WTC11 (cell line): ENCODE data around the gene TIGD3. TPM values are rescaled to one million over a fixed set of nuclear protein-coding genes. Genes with fewer than 3 reads are reported as not detected.
A peak's percentile ranks its signal among the peaks of the same experiment; 100 is the strongest.

ENCODE experiments used
- ARID4B ChIP-seq: sonication (generic); formaldehyde crosslinking; IDR thresholded peaks from 2 replicates; pipeline ENCODE4 v1.8.0; 2023; ENCODE audit warnings: missing genetic modification reagents, mild to moderate bottlenecking, borderline replicate concordance
- CREB1 ChIP-seq: sonication (generic); formaldehyde crosslinking; IDR thresholded peaks from 2 replicates; pipeline ENCODE4 v1.8.0; 2023; ENCODE audit warnings: mild to moderate bottlenecking, missing genetic modification reagents
- EMX1 ChIP-seq: fragments of 250-450 bp; sonication (Bioruptor Pico); IDR thresholded peaks from 2 replicates; pipeline ENCODE4 v1.8.0; 2021; ENCODE audit warnings: mild to moderate bottlenecking
- ETV6 ChIP-seq: sonication (generic); formaldehyde crosslinking; IDR thresholded peaks from 2 replicates; pipeline ENCODE4 v1.8.1; 2022; ENCODE audit warnings: mild to moderate bottlenecking, missing genetic modification reagents
- FOXJ3 ChIP-seq: sonication (generic); formaldehyde crosslinking; IDR thresholded peaks from 2 replicates; pipeline ENCODE4 v1.9.0; 2021; ENCODE audit warnings: missing genetic modification reagents, mild to moderate bottlenecking, borderline replicate concordance
- GABPB1 ChIP-seq: sonication (generic); formaldehyde crosslinking; IDR thresholded peaks from 2 replicates; pipeline ENCODE4 v1.8.1; 2023; ENCODE audit warnings: mild to moderate bottlenecking, missing genetic modification reagents
- HMGXB4 ChIP-seq: sonication (generic); formaldehyde crosslinking; IDR thresholded peaks from 2 replicates; pipeline ENCODE4 v1.8.1; 2023; ENCODE audit warnings: mild to moderate bottlenecking, moderate library complexity, missing genetic modification reagents
- MXD4 ChIP-seq: fragments of 250-450 bp; sonication (Bioruptor Pico); IDR thresholded peaks from 2 replicates; pipeline ENCODE4 v1.8.0; 2021; ENCODE audit warnings: mild to moderate bottlenecking, moderate library complexity, borderline replicate concordance
- NR3C1 ChIP-seq: sonication (generic); formaldehyde crosslinking; conservative IDR thresholded peaks from 2 replicates; pipeline ENCODE4 v1.8.1; 2023; ENCODE audit warnings: low read depth, mild to moderate bottlenecking, missing genetic modification reagents
- PRDM15 ChIP-seq: sonication (generic); formaldehyde crosslinking; IDR thresholded peaks from 2 replicates; pipeline ENCODE4 v1.8.0; 2022; ENCODE audit warnings: missing genetic modification reagents
- PRRX2 ChIP-seq: fragments of 250-450 bp; sonication (Bioruptor Pico); IDR thresholded peaks from 2 replicates; pipeline ENCODE4 v1.8.0; 2021; ENCODE audit warnings: mild to moderate bottlenecking
- RELA ChIP-seq: sonication (generic); formaldehyde crosslinking; IDR thresholded peaks from 2 replicates; pipeline ENCODE4 v1.8.1; 2022; ENCODE audit warnings: missing genetic modification reagents, mild to moderate bottlenecking, borderline replicate concordance
- TCF7 ChIP-seq: sonication (generic); formaldehyde crosslinking; IDR thresholded peaks from 2 replicates; pipeline ENCODE4 v1.8.0; 2022; ENCODE audit warnings: mild to moderate bottlenecking, low read depth, missing genetic modification reagents, moderate library complexity
- TEAD1 ChIP-seq: sonication (generic); formaldehyde crosslinking; IDR thresholded peaks from 2 replicates; pipeline ENCODE4 v1.8.0; 2022; ENCODE audit warnings: mild to moderate bottlenecking, missing genetic modification reagents
- ZBTB21 ChIP-seq: sonication (generic); formaldehyde crosslinking; IDR thresholded peaks from 2 replicates; pipeline ENCODE4 v1.8.1; 2023; ENCODE audit warnings: mild to moderate bottlenecking, missing genetic modification reagents, borderline replicate concordance
- ZNF138 ChIP-seq: sonication (generic); formaldehyde crosslinking; conservative IDR thresholded peaks from 2 replicates; pipeline ENCODE4 v1.8.1; 2022; ENCODE audit warnings: mild to moderate bottlenecking, moderate library complexity, missing genetic modification reagents
- ZNF281 ChIP-seq: sonication (generic); formaldehyde crosslinking; IDR thresholded peaks from 2 replicates; pipeline ENCODE4 v1.8.0; 2023; ENCODE audit warnings: mild to moderate bottlenecking, missing genetic modification reagents
- ZNF416 ChIP-seq: fragments of 250-450 bp; sonication (Bioruptor Pico); IDR thresholded peaks from 2 replicates; pipeline ENCODE4 v1.9.0; 2021; ENCODE audit warnings: mild to moderate bottlenecking, inconsistent platforms
- total RNA-seq: library from RNA; stranded (reverse); gene quantifications from 3 replicates; pipeline ENCODE4 v1.2.3, GENCODE V29; 2021
- TF ChIP-seq, protein P1 (sequence below): fragments of 200-600 bp; IDR thresholded peaks from 2 replicates; pipeline ENCODE4 v1.8.0; 2022; ENCODE audit warnings: antibody characterized with exemption

The TIGD3 gene
- total RNA-seq, 1 experiment from 2014 or later = 1.9 TPM

DNA sequence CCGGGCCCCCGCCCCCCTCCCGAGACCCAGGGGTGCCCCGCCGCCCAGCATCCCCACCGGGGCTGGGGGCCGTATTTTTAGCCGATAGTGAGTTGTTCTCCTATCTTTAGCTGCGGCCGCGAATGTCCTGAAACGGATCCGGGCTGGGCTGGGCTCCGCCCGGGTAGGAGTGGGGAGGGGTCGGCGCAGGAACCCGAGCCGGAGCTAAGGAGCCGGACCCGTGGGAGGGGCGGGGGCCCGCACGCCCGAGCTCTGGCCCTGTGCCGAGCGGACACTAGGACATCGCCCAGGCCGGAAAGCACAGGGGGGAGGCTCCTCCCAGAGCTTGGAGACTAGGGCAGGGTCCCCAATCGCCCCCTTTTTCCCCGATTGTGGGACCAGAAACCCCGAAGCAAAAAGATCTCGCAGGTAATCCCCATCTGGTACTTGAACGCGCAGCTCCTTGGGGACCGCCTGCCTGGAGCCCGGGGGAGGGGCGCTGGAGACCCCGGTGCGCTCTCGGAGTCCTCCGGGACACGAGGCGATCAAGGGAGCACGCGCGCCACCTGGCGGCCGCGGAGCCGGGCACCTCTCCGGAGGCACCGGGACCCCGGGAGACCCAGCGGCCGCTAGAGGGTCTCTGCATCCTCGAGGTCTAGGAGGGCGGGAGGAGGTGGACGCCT, 39.2 kb upstream of the TIGD3 start (continued):
- TF ChIP-seq ARID4B (CRISPR knock-in tag) (0 out of 2 replicates have a peak, but pooled peaks have one; percentile 36), HMGXB4 (CRISPR knock-in tag) (peak; percentile 83), PRDM15 (CRISPR knock-in tag) (peak; percentile 46; the same call in 1 of the 2 replicates), ZNF281 (CRISPR knock-in tag) (0 out of 2 replicates have a peak, but pooled peaks have one; percentile 28), ZBTB21 (CRISPR knock-in tag) (no peak), ZNF416 (CRISPR knock-in tag) (no peak), FOXJ3 (CRISPR knock-in tag) (no peak), MXD4 (CRISPR knock-in tag) (no peak), ETV6 (CRISPR knock-in tag) (0 out of 2 replicates have a peak, but pooled peaks have one; percentile 30), TEAD1 (CRISPR knock-in tag) (no peak), RELA (no peak), PRRX2 (CRISPR knock-in tag) (no peak), GABPB1 (CRISPR knock-in tag) (peak; percentile 38; the same call in 1 of the 2 replicates), NR3C1 (CRISPR knock-in tag) (0 out of 2 replicates have a peak, but pooled peaks have one; percentile 60), ZNF138 (CRISPR knock-in tag) (no peak), EMX1 (CRISPR knock-in tag) (0 out of 2 replicates have a peak, but pooled peaks have one; percentile 28), CREB1 (CRISPR knock-in tag) (no peak), TCF7 (no peak)
- TF ChIP-seq, protein P1, sequence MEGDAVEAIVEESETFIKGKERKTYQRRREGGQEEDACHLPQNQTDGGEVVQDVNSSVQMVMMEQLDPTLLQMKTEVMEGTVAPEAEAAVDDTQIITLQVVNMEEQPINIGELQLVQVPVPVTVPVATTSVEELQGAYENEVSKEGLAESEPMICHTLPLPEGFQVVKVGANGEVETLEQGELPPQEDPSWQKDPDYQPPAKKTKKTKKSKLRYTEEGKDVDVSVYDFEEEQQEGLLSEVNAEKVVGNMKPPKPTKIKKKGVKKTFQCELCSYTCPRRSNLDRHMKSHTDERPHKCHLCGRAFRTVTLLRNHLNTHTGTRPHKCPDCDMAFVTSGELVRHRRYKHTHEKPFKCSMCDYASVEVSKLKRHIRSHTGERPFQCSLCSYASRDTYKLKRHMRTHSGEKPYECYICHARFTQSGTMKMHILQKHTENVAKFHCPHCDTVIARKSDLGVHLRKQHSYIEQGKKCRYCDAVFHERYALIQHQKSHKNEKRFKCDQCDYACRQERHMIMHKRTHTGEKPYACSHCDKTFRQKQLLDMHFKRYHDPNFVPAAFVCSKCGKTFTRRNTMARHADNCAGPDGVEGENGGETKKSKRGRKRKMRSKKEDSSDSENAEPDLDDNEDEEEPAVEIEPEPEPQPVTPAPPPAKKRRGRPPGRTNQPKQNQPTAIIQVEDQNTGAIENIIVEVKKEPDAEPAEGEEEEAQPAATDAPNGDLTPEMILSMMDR = peak; percentile 94
